Activated CD8-positive, alpha-beta memory T cell treated with anti-CD3 and anti-CD28 coated beads for 36 hours (primary cell): ENCODE data around the gene FAM83F. TPM values are rescaled to one million over a fixed set of nuclear protein-coding genes. Genes with fewer than 3 reads are reported as not detected.

Experiments used
- CTCF ChIA-PET: fragments of 350-600 bp; sonication (Branson Sonifier 250); formaldehyde crosslinking; loops from one replicate; lab custom pipeline; 2021; ENCODE audit warnings: antibody characterized with exemption; lab: Charles Lee
- POLR2A ChIA-PET: fragments of 350-600 bp; sonication (Branson Sonifier 250); formaldehyde crosslinking; loops from one replicate; lab custom pipeline; 2021; ENCODE audit warnings: antibody characterized with exemption; lab: Charles Lee
- total RNA-seq, 2 experiments: library from RNA; stranded (reverse); gene quantifications; one replicate each; pipeline ENCODE4 v1.2.3, GENCODE V29; 2021

Gene FAM83F
- total RNA-seq, 2 experiments from 2014 or later, result 0.42 to 0.46 TPM

GRCh38 chr22:40002935-40003715 is 8.4 kb downstream of the FAM83F start:
- POLR2A ChIA-PET, result no interaction called here
- CTCF ChIA-PET, result no interaction called here

GRCh38 chr22:40004836-40005235 is 10.1 kb downstream of the FAM83F start:
- ChIA-PET CTCF (no interaction called here), POLR2A (no interaction called here)

GRCh38 chr22:40006641-40007040 is 11.9 kb downstream of the FAM83F start:
- ChIA-PET CTCF (no interaction called here), POLR2A (no interaction called here)

GRCh38 chr22:40007853-40008710 is 13.3 kb downstream of the FAM83F start:
- POLR2A ChIA-PET, result no interaction called here
- CTCF ChIA-PET, result interaction anchor here (0.7 to 1.1 kb wide), 3 partner anchors 17 to 452 kb away, joined by 3 read pairs; no protein-coding TSS in a partner anchor

GRCh38 chr22:40008726-40009291 is 14.1 kb downstream of the FAM83F start:
- CTCF ChIA-PET, result interaction anchor here (0.7 to 1.1 kb wide), 2 partner anchors 16 to 453 kb away, joined by 3 read pairs; no protein-coding TSS in a partner anchor
- POLR2A ChIA-PET, result no interaction called here

GRCh38 chr22:40009292-40009774 is 14.6 kb downstream of the FAM83F start:
- ChIA-PET CTCF (interaction anchor here (1.1 kb wide), 1 partner anchor 454 kb away, joined by 3 read pairs; no protein-coding TSS in a partner anchor), POLR2A (no interaction called here)

- POLR2A ChIA-PET, result interaction anchor here (0.6 kb wide), 1 partner anchor 818 kb away, joined by 4 read pairs; no protein-coding TSS in a partner anchor
- CTCF ChIA-PET, result interaction anchor here (0.8 kb wide), 1 partner anchor 101 kb away, joined by 3 read pairs; no protein-coding TSS in a partner anchor
Observed at GRCh38 chr22:40009951-40010671, 15.4 kb downstream of the FAM83F start.

- ChIA-PET CTCF (interaction anchor here (0.8 to 1.0 kb wide), 2 partner anchors 14 to 101 kb away, joined by 3 read pairs; no protein-coding TSS in a partner anchor), POLR2A (no interaction called here)
Observed at GRCh38 chr22:40010746-40011145, 16.0 kb downstream of the FAM83F start.

- ChIA-PET CTCF (interaction anchor here (1.9 kb wide), 1 partner anchor 10 kb away, joined by 7 read pairs; no protein-coding TSS in a partner anchor), POLR2A (no interaction called here)
Observed at GRCh38 chr22:40014667-40015248, 20.0 kb downstream of the FAM83F start.

GRCh38 chr22:40015358-40015976 is 20.7 kb downstream of the FAM83F start:
- CTCF ChIA-PET, result interaction anchor here (0.6 to 1.7 kb wide), 2 partner anchors 9 to 158 kb away, joined by 4 to 8 read pairs; no protein-coding TSS in a partner anchor

GRCh38 chr22:40018051-40018450 is 23.3 kb downstream of the FAM83F start:
- CTCF ChIA-PET, result no interaction called here
- POLR2A ChIA-PET, result no interaction called here

More at GRCh38 chr22:40015358-40015976, 20.7 kb downstream of the FAM83F start:
- POLR2A ChIA-PET, result no interaction called here

GRCh38 chr22:40019100-40019499 is 24.3 kb downstream of the FAM83F start:
- CTCF ChIA-PET, result no interaction called here
- POLR2A ChIA-PET, result no interaction called here

- CTCF ChIA-PET, result interaction anchor here (2.0 kb wide), 1 partner anchor 486 kb away, joined by 6 read pairs; no protein-coding TSS in a partner anchor
Observed at GRCh38 chr22:40020956-40021355, 26.2 kb downstream of the FAM83F start.

GRCh38 chr22:40021401-40022000 is 26.7 kb downstream of the FAM83F start:
- CTCF ChIA-PET, result interaction anchor here (0.6 to 2.0 kb wide), 3 partner anchors 454 to 1885 kb away, joined by 3 to 6 read pairs (median 3); no protein-coding TSS in a partner anchor
- POLR2A ChIA-PET, result no interaction called here

More at GRCh38 chr22:40020956-40021355, 26.2 kb downstream of the FAM83F start:
- POLR2A ChIA-PET, result no interaction called here

GRCh38 chr22:40022536-40023240 is 27.9 kb downstream of the FAM83F start:
- POLR2A ChIA-PET, result no interaction called here
- CTCF ChIA-PET, result interaction anchor here (0.6 to 3.4 kb wide), 8 partner anchors 13 to 576 kb away, joined by 3 to 53 read pairs (median 5); no protein-coding TSS in a partner anchor

- CTCF ChIA-PET, result interaction anchor here (1.6 to 3.4 kb wide), 7 partner anchors 9 to 530 kb away, joined by 4 to 53 read pairs (median 8); no protein-coding TSS in a partner anchor
- POLR2A ChIA-PET, result no interaction called here
Observed at GRCh38 chr22:40023341-40023841, 28.6 kb downstream of the FAM83F start.
